ENCODE results near the gene PATJ. TPM values are rescaled to one million over a fixed set of nuclear protein-coding genes. Genes with fewer than 3 reads are reported as not detected.
"Not testable (repeated sequence)": the region's sequence is repeated elsewhere in the genome, so short reads cannot be mapped to it uniquely, and the experiment has no call there.

PATJ gene
- total RNA-seq, 1 donor = 8.4 TPM

DNA sequence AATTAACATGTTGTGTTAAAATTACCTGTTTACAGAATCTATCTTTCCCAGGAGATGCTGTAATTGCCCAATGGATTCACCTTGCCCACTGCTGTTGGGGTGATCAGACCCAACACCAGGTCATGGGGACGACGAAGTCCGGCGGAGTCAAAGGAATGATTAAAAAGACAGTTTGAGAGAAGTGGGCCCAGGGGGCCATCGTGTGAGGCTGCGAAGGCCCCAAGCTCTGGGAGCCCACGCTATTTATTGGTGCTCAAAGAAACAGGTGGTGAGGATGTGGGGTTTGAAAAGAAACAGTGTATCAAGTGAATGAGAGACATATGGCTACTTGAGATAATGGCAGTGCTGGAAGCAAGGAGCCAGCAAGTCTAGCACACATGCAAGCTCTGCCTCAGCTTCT lies 436.1 kb downstream of the PATJ start:
- TF ChIP-seq, protein P1, sequence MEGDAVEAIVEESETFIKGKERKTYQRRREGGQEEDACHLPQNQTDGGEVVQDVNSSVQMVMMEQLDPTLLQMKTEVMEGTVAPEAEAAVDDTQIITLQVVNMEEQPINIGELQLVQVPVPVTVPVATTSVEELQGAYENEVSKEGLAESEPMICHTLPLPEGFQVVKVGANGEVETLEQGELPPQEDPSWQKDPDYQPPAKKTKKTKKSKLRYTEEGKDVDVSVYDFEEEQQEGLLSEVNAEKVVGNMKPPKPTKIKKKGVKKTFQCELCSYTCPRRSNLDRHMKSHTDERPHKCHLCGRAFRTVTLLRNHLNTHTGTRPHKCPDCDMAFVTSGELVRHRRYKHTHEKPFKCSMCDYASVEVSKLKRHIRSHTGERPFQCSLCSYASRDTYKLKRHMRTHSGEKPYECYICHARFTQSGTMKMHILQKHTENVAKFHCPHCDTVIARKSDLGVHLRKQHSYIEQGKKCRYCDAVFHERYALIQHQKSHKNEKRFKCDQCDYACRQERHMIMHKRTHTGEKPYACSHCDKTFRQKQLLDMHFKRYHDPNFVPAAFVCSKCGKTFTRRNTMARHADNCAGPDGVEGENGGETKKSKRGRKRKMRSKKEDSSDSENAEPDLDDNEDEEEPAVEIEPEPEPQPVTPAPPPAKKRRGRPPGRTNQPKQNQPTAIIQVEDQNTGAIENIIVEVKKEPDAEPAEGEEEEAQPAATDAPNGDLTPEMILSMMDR (IDR thresholded peaks at IDR 0.05; ENCODE audit: insufficient read depth, low read length) = no peak
- DNase-seq (ENCODE audit: low read depth) = no peak
- no peak overlapping the region for H3K4me3 ChIP-seq (ENCODE audit: low read depth, low read length)

DNA sequence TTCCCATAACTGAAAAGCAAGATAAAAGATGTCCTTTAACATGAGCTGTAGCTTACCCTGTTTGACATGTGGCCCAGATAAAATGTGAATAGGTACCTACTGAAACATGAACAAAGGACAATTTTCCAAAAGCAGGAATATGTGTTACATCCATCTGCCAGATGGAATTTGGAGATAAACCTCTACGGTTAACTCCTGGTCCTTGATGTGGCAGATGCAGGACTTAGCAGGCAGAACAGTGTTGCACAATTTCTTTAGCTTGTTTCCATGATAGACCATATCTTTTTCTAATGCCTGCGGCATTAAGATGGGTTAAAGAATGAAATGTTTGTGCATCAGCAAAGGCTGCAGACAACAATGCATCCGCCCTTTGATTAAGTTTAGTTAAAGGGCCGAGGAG lies 437.8 kb downstream of the PATJ start:
- H3K4me3 ChIP-seq (ENCODE audit: low read depth, low read length); DNase-seq (ENCODE audit: low read depth): not testable (repeated sequence)

DNA sequence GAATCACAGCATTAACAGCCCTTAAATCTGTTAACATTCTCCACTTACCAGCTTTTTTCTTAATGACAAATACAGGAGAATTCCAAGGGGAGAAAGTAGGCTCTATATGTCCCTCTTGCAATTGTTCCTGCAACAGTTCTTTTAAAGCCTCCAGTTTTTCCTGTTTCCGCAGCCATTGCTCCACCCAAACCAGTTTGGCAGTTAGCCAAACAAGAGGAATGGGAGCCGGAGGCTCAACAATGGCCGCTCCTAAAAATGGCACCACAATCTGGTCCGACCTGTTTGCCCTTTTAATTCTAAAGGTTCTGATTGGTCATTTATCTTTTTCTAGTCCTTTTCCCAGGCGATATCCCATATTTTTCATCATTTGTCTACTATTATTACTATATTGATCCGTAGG lies 438.4 kb downstream of the PATJ start:
- no peak for DNase-seq (ENCODE audit: low read depth)
- TF ChIP-seq, protein P1 (IDR thresholded peaks at IDR 0.05; ENCODE audit: insufficient read depth, low read length) = no peak
- H3K4me3 ChIP-seq (ENCODE audit: low read depth, low read length) = no peak overlapping the region

DNA sequence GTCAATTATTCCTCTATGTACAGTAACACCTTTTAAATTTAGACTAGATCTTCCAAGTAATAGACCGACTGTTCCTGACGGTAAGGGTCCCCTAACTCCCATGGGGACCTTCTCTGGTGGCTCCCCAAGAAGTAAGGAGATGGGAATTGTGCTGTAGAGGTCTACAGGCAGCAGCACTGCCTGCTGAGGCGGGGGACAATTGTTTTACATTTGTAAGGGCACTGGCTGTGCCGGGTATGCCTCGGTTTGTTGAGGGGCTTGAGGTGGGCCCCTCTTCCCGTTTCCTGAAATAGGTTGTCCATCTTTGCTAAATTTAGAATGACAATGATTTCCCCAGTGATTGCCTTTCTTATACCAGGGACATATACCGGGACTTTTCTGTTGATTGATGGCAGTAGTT lies 439.3 kb downstream of the PATJ start:
- H3K4me3 ChIP-seq (ENCODE audit: low read depth, low read length) = no peak overlapping the region
- DNase-seq (ENCODE audit: low read depth) = no peak
- TF ChIP-seq, protein P1 (IDR thresholded peaks at IDR 0.05; ENCODE audit: insufficient read depth, low read length) = no peak

DNA sequence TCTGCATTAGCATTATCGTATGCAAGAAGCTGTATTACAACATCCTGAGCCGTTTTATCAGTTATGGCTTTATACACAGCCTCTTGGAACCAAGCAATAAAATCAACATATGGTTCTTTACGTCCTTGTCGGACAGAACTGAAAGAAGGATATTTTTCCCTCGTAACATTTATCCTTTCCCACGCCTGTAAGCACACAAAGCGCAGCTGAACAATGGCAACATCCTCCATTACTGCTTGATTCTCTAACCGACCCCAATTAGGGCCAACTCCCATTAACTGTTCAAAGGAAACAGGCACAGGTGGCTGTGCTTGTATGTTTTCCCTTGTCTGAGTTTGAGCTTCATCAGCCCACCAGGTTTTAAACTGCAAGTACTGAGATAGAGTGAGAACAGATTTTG lies 439.9 kb downstream of the PATJ start:
- H3K4me3 ChIP-seq (ENCODE audit: low read depth, low read length); DNase-seq (ENCODE audit: low read depth): not testable (repeated sequence)

DNA sequence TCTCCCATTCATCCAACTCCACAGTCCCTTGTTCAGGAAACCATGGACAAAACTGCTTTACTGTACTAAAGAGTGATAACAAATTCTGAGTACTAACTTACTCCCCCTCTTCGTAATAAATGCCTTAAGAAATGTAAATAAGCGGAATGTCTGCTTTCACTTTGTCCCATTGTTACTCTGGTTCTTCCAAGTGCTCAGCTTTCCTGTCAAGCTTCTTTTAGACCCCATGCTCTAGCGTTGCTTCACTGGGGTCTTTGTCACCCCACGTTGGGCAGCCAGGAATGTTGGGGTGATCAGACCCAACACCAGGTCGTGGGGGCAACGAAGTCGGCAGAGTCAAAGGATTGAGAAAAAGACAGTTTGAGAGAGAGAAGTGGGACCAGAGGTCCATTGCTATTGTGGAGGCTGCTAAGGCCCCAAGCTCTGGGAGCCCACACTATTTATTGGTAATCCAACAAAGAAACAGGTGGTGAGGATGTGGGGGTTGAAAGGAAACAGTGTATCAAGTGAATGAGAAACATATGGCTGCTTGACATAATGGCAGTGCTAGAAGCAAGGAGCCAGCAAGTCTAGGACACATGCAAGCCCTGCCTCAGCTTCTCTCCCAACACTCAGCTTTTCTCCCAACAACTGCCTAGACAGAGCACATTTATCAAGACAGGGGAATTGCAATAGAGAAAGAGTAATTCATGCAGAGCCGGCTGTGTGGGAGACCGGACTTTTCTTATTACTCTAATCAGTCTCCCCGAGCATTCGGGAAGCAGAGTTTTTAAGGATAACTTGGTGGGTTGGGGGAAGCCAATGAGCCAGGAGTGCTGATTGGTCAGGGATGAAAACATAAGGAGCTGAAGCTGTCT lies 441.1 kb downstream of the PATJ start:
- not testable (repeated sequence) for H3K4me3 ChIP-seq (ENCODE audit: low read depth, low read length); DNase-seq (ENCODE audit: low read depth)

DNA sequence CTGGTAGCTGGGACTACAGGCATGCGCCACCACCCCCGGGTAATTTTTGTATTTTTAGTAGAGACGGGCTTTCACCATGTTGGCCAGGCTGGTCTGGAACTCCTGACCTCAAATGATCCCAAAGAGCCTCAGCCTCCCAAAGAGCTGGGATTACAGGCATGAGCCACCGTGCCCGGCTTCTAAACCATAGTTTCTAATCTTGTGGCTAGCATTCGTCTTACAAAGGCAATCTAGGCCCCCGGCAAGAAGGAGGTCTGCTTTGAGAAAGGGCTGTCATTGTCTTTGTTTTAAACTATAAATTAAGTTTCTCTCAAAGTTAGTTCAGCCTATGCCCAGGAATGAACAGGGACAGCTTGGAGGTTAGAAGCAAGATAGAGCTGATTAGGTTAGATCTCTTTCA lies 442.1 kb downstream of the PATJ start:
- TF ChIP-seq, protein P1 (IDR thresholded peaks at IDR 0.05; ENCODE audit: insufficient read depth, low read length) = no peak
- no peak for DNase-seq (ENCODE audit: low read depth)
- H3K4me3 ChIP-seq (ENCODE audit: low read depth, low read length) = no peak overlapping the region

DNA sequence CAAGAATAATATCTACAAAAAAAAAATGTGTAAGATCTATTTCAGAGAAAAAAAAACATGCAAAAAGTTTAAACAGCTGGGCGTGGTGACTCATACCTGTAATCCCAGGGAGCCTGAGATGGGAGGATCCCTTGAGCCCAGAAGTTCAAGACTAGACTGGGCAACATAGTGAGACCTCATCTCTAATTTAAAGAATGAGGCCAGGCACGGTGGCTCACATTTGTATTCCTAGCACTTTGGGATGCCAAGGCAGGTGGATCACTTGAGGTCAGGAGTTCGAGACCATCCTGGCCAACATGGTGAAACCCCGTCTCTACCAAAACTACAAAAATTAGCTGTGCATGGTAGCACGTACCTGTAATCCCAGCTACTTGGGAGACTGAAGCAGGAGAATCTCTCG lies 443.0 kb downstream of the PATJ start:
- H3K4me3 ChIP-seq (ENCODE audit: low read depth, low read length); DNase-seq (ENCODE audit: low read depth): not testable (repeated sequence)

DNA sequence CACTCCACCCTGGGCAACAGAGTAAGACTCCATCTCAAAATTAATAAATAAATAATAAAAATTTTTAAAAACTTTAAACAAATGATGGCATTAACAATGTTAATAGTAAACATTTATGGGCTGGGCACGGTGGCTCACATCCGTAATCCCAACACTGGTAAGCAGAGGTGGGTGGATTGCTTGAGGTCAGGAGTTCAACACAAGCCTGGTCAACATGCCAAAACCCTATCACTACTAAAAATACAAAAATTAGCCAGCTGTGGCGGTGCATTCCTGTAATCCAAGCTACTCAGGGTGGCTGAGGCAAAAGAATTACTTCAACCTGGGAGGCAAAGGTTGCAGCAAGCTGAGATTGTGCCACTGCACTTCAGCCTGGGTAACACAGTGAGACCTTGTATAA lies 443.4 kb downstream of the PATJ start:
- no peak for DNase-seq (ENCODE audit: low read depth)
- TF ChIP-seq, protein P1 (IDR thresholded peaks at IDR 0.05; ENCODE audit: insufficient read depth, low read length) = no peak
- H3K4me3 ChIP-seq (ENCODE audit: low read depth, low read length) = no peak overlapping the region

All from fibroblast of the aortic adventitia (primary cell).